Forelimb muscle (tissue), 1 donor: ENCODE measurements around the gene ZGPAT. TPM values are rescaled to one million over a fixed set of nuclear protein-coding genes. Genes with fewer than 3 reads are reported as not detected.
"Not testable (repeated sequence)": the region's sequence is repeated elsewhere in the genome, so short reads cannot be mapped to it uniquely, and the experiment has no call there.

Source experiments
- DNase-seq: peaks from one replicate; pipeline ENCODE4 v3.0.0-alpha.2; 2013; ENCODE audit warnings: low read depth
- polyA plus RNA-seq: library from polyadenylated mRNA; unstranded; fragments of 120-200 nt; gene quantifications from one replicate; pipeline ENCODE4 v1.2.1, GENCODE V29; 2013; ENCODE audit not compliant: insufficient read length

The ZGPAT gene
- polyA plus RNA-seq, 1 donor: 12.6 TPM

GRCh38 chr20:63765082-63765873 is 57.4 kb downstream of the ZGPAT start:
- DNase-seq: no peak

GRCh38 chr20:63765902-63766301 is 58.1 kb downstream of the ZGPAT start:
- DNase-seq: no peak

DNA sequence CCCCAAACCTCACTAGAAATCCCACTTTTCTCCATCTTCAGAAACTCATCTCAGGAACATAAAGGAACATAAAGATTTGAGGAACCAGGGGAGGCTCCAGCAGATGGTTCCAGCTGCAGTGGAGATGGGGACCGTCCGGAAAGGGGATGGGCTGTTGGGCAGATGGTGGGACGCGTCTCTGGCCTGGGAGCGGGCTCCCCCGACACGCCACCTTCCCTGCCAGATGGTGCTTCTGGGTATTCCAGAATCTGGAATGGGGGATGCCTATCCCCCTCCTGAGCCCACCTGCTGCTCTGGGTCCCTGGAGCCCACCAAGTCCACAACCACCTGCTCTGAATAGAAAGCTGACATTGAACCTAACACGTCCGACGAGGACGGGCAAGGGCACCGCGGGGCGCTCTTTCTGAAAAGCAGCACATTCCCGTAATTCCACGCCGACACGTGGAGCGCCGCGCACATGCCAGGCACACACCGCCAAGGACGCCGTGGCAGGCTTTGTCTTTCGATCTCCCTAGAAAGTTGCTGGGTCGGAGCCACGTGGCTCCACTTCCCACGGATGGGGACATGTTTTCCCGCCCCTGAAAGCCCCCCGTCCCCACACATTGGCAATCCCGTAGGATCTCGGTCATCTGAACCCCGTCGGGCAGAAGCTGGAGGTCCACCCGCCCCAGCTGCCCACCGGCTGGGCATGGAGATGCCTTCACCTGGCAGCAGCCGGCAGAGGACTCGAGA is 59.0 kb downstream of the ZGPAT start:
- DNase-seq: no peak

DNA sequence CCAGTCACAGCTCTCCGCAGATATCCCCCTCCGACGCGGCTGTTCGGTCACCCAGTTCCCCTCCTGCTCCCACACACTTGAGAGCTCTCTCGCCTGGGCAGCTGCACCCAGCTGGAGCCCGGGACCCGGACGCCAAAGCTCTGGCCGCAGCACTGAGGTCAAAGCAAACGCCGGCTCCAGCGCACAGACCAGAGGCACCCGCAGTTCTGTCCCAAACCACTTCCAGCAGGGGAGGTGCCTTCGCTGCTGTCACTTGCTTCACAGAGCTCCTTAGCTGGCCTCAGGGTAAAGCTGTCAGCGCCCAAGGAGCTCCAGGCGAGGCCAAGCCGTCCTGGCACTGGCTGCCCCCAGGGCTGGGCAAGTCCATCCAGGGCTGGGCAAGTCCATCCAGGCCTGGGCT is 59.6 kb downstream of the ZGPAT start:
- no peak for DNase-seq

GRCh38 chr20:63767886-63768285 is 60.0 kb downstream of the ZGPAT start:
- DNase-seq: no peak

DNA sequence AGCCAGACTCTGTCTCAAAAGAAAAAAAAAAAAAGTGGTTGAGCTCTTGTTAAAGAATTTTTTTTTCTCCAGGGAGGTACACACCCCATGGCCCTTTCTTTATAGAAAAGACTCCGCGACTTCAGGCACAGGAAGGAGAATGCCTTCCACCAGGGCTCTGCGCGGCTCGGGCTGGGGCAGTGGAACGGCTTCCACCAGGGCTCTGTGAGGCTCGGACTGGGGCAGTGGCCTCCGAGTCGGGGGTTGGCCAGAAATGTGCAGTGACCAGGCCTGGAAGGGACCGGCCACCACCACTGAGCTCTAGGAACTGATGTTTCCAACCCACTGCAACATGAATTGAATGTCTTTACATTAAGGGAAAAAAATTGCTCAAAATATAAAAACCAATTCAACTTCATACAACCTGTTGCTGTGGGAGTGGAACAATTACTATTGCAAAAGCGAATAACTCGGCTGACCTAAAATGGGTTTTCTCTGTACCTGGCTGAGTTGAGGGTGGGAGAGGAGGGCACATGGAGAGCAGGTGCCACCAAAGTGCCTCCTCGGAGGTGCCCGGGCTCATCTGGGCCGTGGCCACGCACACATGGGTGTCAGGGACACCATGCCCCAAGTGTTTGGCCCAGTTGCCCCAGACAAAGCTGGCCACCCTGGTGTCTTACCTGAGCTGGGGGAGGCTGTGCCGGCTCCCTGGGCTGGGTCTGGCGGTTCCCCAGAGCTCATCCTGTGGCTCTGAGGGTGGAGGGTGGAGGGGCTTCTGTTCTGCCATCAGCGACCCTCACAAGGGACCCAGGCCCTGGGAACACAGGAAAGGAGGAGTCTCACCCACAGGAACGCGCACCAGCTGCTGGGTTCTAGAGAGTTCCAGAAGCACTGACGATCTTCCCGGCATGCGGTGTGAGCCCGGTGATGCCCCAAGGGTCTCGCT is 61.0 kb downstream of the ZGPAT start:
- no peak for DNase-seq

GRCh38 chr20:63769891-63770474 is 62.1 kb downstream of the ZGPAT start:
- no peak for DNase-seq

DNA sequence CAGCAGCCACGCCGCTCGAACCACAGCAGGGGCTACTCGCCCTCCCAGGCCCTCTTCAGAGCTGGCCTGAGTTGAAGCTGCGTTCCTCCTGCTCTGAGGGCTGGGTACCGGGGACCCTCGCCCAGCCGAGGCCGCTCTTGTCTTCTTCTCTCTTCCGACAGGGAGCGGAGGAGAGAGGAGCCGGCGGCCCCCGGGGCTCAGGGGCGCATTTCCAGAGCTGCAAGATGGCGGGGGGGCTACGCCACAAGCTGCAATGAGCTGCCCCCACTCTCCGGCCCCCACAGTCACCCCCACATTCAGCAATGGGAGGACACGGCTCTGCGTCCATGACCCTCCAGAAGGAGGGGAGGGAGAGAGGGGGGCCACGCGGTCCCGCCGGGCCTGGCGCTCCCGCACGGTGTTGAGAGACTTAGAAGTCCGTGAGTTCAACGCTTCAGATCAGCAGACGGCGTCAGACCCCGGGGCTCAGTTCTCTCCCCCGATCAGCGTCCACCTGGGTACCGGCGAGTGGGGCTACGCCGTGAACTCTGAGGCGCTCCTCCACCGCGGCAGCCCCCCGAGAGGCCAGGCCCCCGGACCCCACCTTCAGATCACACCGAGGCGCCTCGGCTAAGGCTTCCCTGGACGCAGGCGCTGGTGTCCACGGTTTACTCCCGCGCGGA is 63.3 kb downstream of the ZGPAT start:
- no peak for DNase-seq

DNA sequence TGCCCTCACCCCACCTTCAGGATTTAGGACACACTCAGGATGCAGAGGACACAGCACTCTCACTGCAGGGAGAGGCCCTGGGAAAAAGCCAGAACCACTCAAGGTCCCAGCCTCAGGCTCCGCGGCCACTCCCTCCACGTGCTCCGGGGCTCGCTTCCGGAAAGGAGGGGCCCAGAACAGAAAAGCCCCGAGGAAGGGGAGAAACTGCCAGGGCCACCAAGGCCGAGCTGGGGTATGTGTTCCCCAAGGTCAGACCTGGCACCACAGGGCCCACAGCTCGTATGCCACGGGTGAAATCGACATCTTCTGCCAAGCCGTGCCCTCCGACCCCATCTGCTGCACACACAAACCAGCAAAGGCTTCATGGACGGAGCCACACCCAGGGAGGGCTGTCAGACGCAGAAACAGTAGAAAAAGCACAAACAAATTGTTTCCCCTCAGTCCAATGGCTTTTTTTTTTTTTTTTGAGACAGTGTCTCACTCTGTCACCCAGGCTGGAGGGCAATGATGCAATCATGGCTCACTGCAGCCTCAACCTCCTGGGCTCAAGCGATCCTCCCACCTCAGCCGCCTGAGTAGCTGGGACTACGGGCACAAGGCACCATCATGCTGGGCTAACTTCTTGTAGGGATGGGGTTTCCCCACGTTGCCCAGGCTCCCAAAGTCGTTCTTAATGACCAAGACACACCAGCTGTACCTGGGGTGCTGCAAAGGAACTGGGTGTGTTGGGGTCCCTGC is 65.1 kb downstream of the ZGPAT start:
- no peak for DNase-seq

GRCh38 chr20:63773571-63774241 is 65.9 kb downstream of the ZGPAT start:
- no peak for DNase-seq

- no peak for DNase-seq
Measured at GRCh38 chr20:63774306-63774705, 66.5 kb downstream of the ZGPAT start.

DNA sequence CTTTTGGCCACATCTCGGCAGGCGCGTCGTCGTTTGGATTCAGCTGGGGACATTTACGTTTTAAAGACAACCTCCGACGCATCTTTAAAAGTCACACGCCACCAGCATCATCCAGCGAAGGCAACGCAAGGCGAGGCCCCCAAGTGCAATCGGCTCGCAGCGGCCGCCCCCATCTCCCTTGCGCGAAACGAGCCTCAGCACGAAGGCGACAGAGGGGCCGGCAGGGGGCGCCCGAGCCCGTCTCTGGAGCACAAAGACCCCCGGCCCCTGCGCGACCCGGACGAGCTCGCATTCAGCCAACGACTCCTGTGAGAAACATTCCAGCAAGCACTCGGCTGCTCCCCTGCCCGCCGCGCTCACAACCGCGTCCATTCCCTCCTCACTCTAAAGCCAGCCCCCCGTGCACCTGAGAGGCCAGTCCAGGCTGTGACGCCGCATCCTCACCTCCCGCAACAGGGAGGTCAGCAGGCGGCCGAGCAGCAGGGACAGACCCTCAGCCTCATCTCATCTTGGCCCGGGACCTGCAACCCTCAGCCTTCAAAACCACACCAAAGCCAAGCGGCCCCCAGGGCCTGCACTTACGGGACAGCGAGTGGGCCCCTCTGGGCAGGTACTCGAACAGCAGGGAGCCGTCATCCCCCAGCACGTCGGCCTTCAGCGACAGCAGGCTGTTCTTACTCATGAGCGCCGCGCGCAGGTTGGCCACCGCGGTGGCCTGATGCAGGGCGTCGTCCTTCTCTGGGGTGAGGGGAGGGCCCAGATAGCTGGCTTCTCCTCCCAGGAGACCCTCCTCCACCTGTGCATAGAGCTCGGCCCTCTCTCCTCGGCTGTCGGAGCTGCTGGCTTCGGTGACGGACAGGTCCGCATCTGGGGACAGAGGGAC is 67.5 kb downstream of the ZGPAT start:
- DNase-seq: peak; percentile 9

DNA sequence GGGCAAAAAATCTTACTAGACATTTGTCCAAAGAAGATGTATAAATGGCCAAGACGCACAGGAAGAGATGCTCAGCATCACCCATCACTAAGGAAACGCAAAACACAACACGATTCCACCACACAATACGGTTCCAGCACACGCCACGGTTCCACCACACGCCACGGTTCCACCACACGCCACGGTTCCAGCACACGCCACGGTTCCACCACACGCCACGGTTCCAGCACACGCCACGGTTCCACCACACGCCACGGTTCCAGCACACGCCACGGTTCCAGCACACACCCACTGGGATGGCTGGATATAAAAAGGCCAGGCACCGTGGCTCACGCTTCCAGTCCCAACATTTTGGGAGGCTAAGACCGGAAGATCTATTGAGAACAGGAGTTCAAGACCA is 69.0 kb downstream of the ZGPAT start:
- not testable (repeated sequence) for DNase-seq

DNA sequence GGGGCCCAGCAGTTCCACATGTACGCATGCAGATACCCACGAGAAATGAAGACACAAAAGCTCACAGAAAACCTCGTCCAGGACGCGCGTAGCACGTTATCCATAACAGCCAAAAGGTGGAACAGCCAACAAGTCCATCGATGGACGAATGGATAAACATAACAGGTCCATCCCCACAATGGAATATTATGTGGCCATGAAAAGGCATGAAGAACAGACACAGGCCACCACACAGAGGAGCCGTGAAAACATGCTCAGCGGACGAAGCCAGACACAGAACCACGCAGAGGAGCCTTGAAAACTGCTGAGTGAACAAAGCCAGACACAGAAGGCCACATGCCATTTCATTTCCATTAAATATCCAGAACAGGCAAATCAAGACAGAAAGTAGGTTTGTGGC is 69.8 kb downstream of the ZGPAT start:
- DNase-seq: no peak

DNA sequence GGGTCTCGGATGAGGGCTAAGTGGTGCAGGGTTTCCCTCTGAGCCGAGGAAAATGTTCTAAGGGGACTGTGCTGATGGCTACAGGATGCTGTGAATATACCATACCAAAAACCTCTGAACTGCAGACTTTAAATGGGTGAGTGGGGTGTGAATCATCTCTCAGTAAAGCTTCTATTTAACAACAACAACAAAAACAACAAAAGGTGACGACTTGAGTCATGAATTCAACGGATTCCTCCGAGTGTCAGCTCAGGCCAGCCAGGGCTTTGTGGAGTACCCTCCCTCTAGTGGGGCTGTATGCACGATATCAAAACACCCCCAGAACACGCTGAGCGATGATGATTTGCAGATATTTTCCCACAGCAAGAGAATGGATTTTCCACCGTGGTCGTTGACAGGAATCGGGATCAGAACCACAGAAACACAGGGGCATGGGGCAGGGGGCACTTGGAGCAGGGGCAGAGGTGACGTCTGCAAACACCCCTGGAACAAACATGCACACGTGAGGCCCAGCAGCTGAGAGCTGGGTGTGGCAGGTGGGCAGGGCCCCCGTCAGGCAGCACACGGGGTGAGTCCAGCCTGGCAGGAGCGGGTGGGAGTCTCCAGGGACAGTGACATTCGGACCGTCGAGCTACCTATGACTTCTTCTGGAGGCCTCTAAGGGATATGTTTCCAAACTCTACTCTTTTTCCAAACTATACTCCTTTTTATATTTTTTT is 70.4 kb downstream of the ZGPAT start:
- DNase-seq: no peak

GRCh38 chr20:63778857-63779256 is 71.0 kb downstream of the ZGPAT start:
- no peak for DNase-seq

DNA sequence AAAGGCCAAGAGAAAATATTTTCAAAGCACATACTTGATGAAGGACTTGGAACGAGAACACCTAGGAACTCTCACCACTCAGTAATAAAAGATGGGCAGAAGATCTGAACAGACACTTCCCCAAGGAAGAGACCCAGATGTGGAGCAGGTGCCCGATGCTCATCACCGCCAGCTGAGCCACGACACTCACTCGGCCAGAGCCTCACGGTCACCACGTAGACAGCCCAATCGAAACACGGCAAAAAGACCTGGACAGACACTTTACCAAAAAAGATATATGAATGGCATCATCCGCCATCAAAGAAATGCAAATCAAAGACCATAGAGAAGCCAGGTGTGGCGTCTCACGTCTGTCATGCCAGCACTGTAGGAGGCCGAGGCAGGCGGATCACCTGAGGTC is 73.3 kb downstream of the ZGPAT start:
- DNase-seq: no peak

- no peak for DNase-seq
Measured at GRCh38 chr20:63782051-63782471, 74.2 kb downstream of the ZGPAT start.
